OCI-LY3 (cell line): Measurements from ENCODE around the gene COA7.

ENCODE experiments used
- CTCF ChIP-seq: fragments of 200-600, 300-600 bp; sonication (generic); IDR thresholded peaks from 2 replicates; pipeline ENCODE4 v1.5.1; 2014; ENCODE audit warnings: antibody characterized with exemption, low read length, low read depth
- EZH2phosphoT487 ChIP-seq: fragments of 200-600 bp; shearing (Covaris generic); IDR thresholded peaks from 2 replicates; pipeline ENCODE4 v1.6.1; 2018; ENCODE audit warnings: antibody characterized with exemption, mixed run types, low read depth

DNA sequence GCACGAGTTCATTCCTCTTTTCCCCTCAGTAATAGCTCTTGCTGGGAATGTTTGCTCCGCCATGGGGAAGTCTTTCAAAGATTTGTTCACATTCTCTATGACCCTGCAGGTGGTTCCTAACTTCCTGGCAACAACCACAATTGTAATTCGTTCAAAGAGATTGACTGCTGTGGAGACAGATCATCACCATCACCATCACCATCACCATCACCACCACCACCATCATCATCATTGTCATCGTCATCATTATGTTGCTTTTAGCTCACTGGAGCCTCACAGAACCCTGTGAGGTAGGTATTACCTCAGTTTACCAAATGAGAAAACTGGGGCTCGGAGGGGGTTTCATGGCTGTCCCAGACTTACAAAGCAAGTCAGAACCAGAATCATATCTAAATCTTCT is 30.9 kb downstream of the COA7 start:
- no peak for TF ChIP-seq CTCF
- TF ChIP-seq EZH2phosphoT487: no peak
